HepG2 (cell line): Measurements from ENCODE around the gene PPP2R5E. TPM values are rescaled to one million over a fixed set of nuclear protein-coding genes. Genes with fewer than 3 reads are reported as not detected.

Experiments
- ATAC-seq: fragments of 200-7000 bp; cut with Tn5 transposase; 3 replicates; pipeline ENCODE4 v1.9.1; 2020; ENCODE audit warnings: mild to moderate bottlenecking, moderate library complexity
- BruUV-seq: library from RNA; stranded (reverse); fragments of 400-500 nt; replicated peaks from 2 replicates; lab custom pipeline; 2021; lab: Mats Ljungman, UMichigan
- CTCF ChIA-PET: fragments of 300-600 bp; formaldehyde crosslinking; extraction: SDS; loops from one replicate; lab custom pipeline; 2021; ENCODE audit warnings: low total read pairs, inconsistent platforms, low intra/inter-chr PET ratio; lab: Yijun Ruan, JAX
- POLR2A ChIA-PET: fragments of 350-600 bp; sonication (Branson Sonifier 250); formaldehyde crosslinking; loops from one replicate; lab custom pipeline; 2020; ENCODE audit warnings: antibody characterized with exemption, inconsistent platforms; lab: Yijun Ruan, JAX
- DNase-seq: peaks from one replicate; pipeline ENCODE4 v3.0.0-alpha.2; 2015; ENCODE audit warnings: low spot score
- FAIRE-seq: peaks from 3 replicates; lab custom pipeline; 2011; peaks lifted over from hg19 to GRCh38; lab: Jason Lieb, UNC
- H2AFZ ChIP-seq: one replicate; pipeline ENCODE4 v1.6.1; 2011; ENCODE audit warnings: low read length, inconsistent platforms
- H3K27ac ChIP-seq: fragments of 300-600 bp; 3 replicates; pipeline ENCODE4 v1.8.0; 2011; ENCODE audit warnings: mixed run types, mild to moderate bottlenecking, mixed read lengths, low read length, inconsistent platforms; ENCODE audit not compliant: insufficient read depth; ENCODE audit errors: extremely low read length
- H3K27me3 ChIP-seq, 2 experiments: fragments of 200-600 bp in 1 of 2; 2 replicates in 1 of 2; 3 replicates in 1 of 2; pipeline versions ENCODE4 v1.6.0 to v1.8.0; 2011; ENCODE audit warnings: low read length in 2 of 2, mild to moderate bottlenecking in 2 of 2, moderate library complexity in 2 of 2, inconsistent platforms in 1 of 2; ENCODE audit not compliant: insufficient read depth in 2 of 2, control insufficient read depth in 1 of 2
- H3K36me3 ChIP-seq, 2 experiments: fragments of 200-600 bp in 1 of 2; replicated peaks in 1 of 2; 2 replicates in 1 of 2; 3 replicates in 1 of 2; pipeline versions ENCODE4 v1.5.1 to v1.8.0; 2011; ENCODE audit warnings: low read length in 2 of 2, inconsistent platforms in 1 of 2; ENCODE audit not compliant: insufficient read depth in 2 of 2, control insufficient read depth in 1 of 2
- H3K4me1 ChIP-seq: 2 replicates; pipeline ENCODE4 v1.5.1; 2012; ENCODE audit warnings: low read length, inconsistent platforms; ENCODE audit not compliant: insufficient read depth
- H3K4me2 ChIP-seq: 2 replicates; pipeline ENCODE4 v1.6.0; 2011; ENCODE audit warnings: low read depth, low read length, inconsistent platforms
- H3K4me3 ChIP-seq, 3 experiments: fragments of 200-600 bp in 1 of 3; sonication (generic), shearing (Covaris generic) in 1 of 3; replicated peaks in 1 of 3; 2 replicates each; pipeline ENCODE4 v1.5.1; 2011 to 2016; ENCODE audit warnings: low read length in 3 of 3, inconsistent platforms in 2 of 3, low read depth in 2 of 3, mild to moderate bottlenecking in 2 of 3, control low read depth in 1 of 3, mixed read lengths in 1 of 3; ENCODE audit not compliant: insufficient read depth in 1 of 3
- H3K79me2 ChIP-seq: one replicate; pipeline ENCODE4 v1.6.1; 2011; ENCODE audit warnings: low read length, inconsistent platforms; ENCODE audit not compliant: insufficient read depth
- H3K9ac ChIP-seq: 2 replicates; pipeline ENCODE4 v1.6.0; 2011; ENCODE audit warnings: mild to moderate bottlenecking, low read depth, low read length, inconsistent platforms; ENCODE audit not compliant: insufficient read depth
- H3K9me3 ChIP-seq: 2 replicates; pipeline ENCODE4 v1.5.1; 2012; ENCODE audit warnings: mild to moderate bottlenecking, low read length
- H4K20me1 ChIP-seq: 2 replicates; pipeline ENCODE4 v1.6.0; 2011; ENCODE audit warnings: inconsistent platforms, mild to moderate bottlenecking, low read length, moderate library complexity; ENCODE audit not compliant: insufficient read depth
- ARNT ChIP-seq: fragments of 450-650 bp; IDR thresholded peaks from 2 replicates; pipeline ENCODE4 v1.6.1; 2017
- DPF2 ChIP-seq: sonication (generic); formaldehyde crosslinking; IDR thresholded peaks from 2 replicates; pipeline ENCODE4 v1.4.0; 2020; ENCODE audit warnings: mild to moderate bottlenecking, low read depth, missing genetic modification reagents, borderline replicate concordance
- GPN1 ChIP-seq: sonication (generic); formaldehyde crosslinking; IDR thresholded peaks from 2 replicates; pipeline ENCODE4 v1.5.1; 2020; ENCODE audit warnings: missing genetic modification reagents, borderline replicate concordance
- GRHL1 ChIP-seq: sonication (generic); formaldehyde crosslinking; conservative IDR thresholded peaks from 2 replicates; pipeline ENCODE4 v1.8.0; 2022; ENCODE audit warnings: missing genetic modification reagents
- MAX ChIP-seq: IDR thresholded peaks from 2 replicates; pipeline ENCODE4 v1.6.1; 2012; ENCODE audit warnings: inconsistent platforms
- PHB2 ChIP-seq: fragments of 450-650 bp; IDR thresholded peaks from 2 replicates; pipeline ENCODE4 v1.6.1; 2018; ENCODE audit not compliant: partially characterized antibody
- POLR2A ChIP-seq, 2 experiments: IDR thresholded peaks; 2 replicates each; pipeline ENCODE4 v1.6.1; 2011; ENCODE audit warnings: low read depth in 2 of 2, low read length in 2 of 2, mild to moderate bottlenecking in 1 of 2, moderate library complexity in 1 of 2; ENCODE audit not compliant: insufficient read depth in 1 of 2
- SOX5 ChIP-seq: IDR thresholded peaks from 2 replicates; pipeline ENCODE4 v1.6.1; 2016; ENCODE audit warnings: borderline replicate concordance
- TBX2 ChIP-seq: sonication (generic); formaldehyde crosslinking; IDR thresholded peaks from 2 replicates; pipeline ENCODE4 v1.5.0; 2020; ENCODE audit warnings: missing genetic modification reagents, mild to moderate bottlenecking, borderline replicate concordance
- USF2 ChIP-seq, 2 experiments: sonication (generic) in 1 of 2; formaldehyde crosslinking in 1 of 2; IDR thresholded peaks; 2 replicates each; pipeline versions ENCODE4 v1.5.1 to v1.6.1; 2011 to 2020; ENCODE audit warnings: borderline replicate concordance in 1 of 2, low read depth in 1 of 2, low read length in 1 of 2, mild to moderate bottlenecking in 1 of 2, missing genetic modification reagents in 1 of 2, moderate library complexity in 1 of 2
- ZNF367 ChIP-seq: sonication (generic); formaldehyde crosslinking; IDR thresholded peaks from 2 replicates; pipeline ENCODE4 v1.4.0; 2020; ENCODE audit warnings: missing genetic modification reagents, borderline replicate concordance
- ZNF446 ChIP-seq: sonication (generic); formaldehyde crosslinking; IDR thresholded peaks from 2 replicates; pipeline ENCODE4 v1.5.0; 2020; ENCODE audit warnings: mild to moderate bottlenecking, missing genetic modification reagents
- ZNF451 ChIP-seq: sonication (generic); formaldehyde crosslinking; IDR thresholded peaks from 2 replicates; pipeline ENCODE4 v1.5.0; 2020; ENCODE audit warnings: mild to moderate bottlenecking, missing genetic modification reagents
- ZNF609 ChIP-seq: sonication (generic); formaldehyde crosslinking; IDR thresholded peaks from 2 replicates; pipeline ENCODE4 v1.4.0; 2020; ENCODE audit warnings: mild to moderate bottlenecking, missing genetic modification reagents, borderline replicate concordance
- ZUFSP ChIP-seq: sonication (generic); formaldehyde crosslinking; IDR thresholded peaks from 2 replicates; pipeline ENCODE4 v1.9.0; 2021; ENCODE audit warnings: missing genetic modification reagents, mild to moderate bottlenecking, borderline replicate concordance
- WGBS: methylation state at CpG from one replicate; pipeline ENCODE4 v1.1.6; 2017; ENCODE audit warnings: low lambda C conversion rate; 5-methylcytosine and 5-hydroxymethylcytosine counted together
- in situ Hi-C: cut with HindIII; loops from 2 replicates; pipeline ENCODE4 v1.10.0; 2017; ENCODE audit warnings: low pct_unique_long_range_greater_than_20kb; ENCODE audit not compliant: extremely low pct_ligation_motif_present
- intact Hi-C: fragments of 100-400 bp; cut with micrococcal nuclease; formaldehyde crosslinking; loops from one replicate; pipeline ENCODE4 v1.10.0; 2022; ENCODE audit not compliant: unreplicated experiment
- polyA plus RNA-seq, 8 experiments: library from polyadenylated mRNA; depleted of rRNA in 3 of 8; stranded (reverse) in 7 of 8; unstranded in 1 of 8; fragments of >200 nt; fragmentation: Illumina TruSeq in 4 of 8; extraction: Trizol in 4 of 8; gene quantifications; 2 replicates each; pipeline versions ENCODE4 v1.2.1 to v1.2.3, GENCODE V29; 2011 to 2016; ENCODE audit warnings: low read depth in 4 of 8, missing spikeins in 1 of 8, mixed read lengths in 1 of 8; ENCODE audit not compliant: insufficient read depth in 1 of 8
- total RNA-seq, 5 experiments: library from RNA; depleted of rRNA; stranded (reverse); fragments of >200 nt; fragmentation: Illumina TruSeq; extraction: Trizol; gene quantifications; 2 replicates each; pipeline ENCODE4 v1.2.3, GENCODE V29; 2016; ENCODE audit warnings: low read depth in 1 of 5

The PPP2R5E gene
- total and polyA plus RNA-seq, 2 of the 13 experiments (the other 11 are each of a cell fraction or from before 2014, with no cell fraction given), result 8.9 to 11.0 TPM

GRCh38 chr14:63344336-63344735, 198.8 kb downstream of the PPP2R5E start:
- FAIRE-seq (no peak), DNase-seq (no peak), ATAC-seq (no peak)
- Histone ChIP-seq H3K27ac (no peak overlapping the region), H3K4me2 (no peak overlapping the region), H3K9me3 (no peaks in the 10 kb centered on the region), H3K4me3 (no peak overlapping the region), H3K27me3 (peaks cover 0 to 5% of the 10 kb centered on the region in 2 experiments; a peak in 1 of 5 replicates), H3K4me1 (no peaks in the 10 kb centered on the region), H3K9ac (no peak overlapping the region), H3K36me3 (no peaks in the 10 kb centered on the region), H4K20me1 (no peaks in the 10 kb centered on the region), H3K79me2 (no peaks in the 10 kb centered on the region), H2AFZ (no peak overlapping the region)
- BruUV-seq, result no TSS peak
- ChIA-PET POLR2A (no interaction called here), CTCF (no interaction called here)
- intact Hi-C loops, result no loop called here
- in situ Hi-C loops, result no loop called here
- WGBS, result 10% methylated on average over 4 of the region's 4 CpGs
- TF ChIP-seq ZUFSP (CRISPR knock-in tag), result no peak
- TF ChIP-seq ZNF446 (CRISPR knock-in tag), result no peak
- TF ChIP-seq GPN1, result no peak
- no peak for TF ChIP-seq DPF2 (CRISPR knock-in tag)
- TF ChIP-seq MAX, result no peak
- TF ChIP-seq SOX5 (CRISPR knock-in tag), result no peak
- TF ChIP-seq ZNF367, result no peak
- no peak for TF ChIP-seq GRHL1 (CRISPR knock-in tag)
- no peak for TF ChIP-seq PHB2
- no peak for TF ChIP-seq POLR2A (IDR thresholded peaks at IDR 0.05; ENCODE audit: insufficient read depth in 1 of 2, low read depth in 2 of 2, low read length in 2 of 2)
- TF ChIP-seq TBX2 (CRISPR knock-in tag), result no peak
- TF ChIP-seq ZNF609 (CRISPR knock-in tag), result no peak
- no peak for TF ChIP-seq ZNF451 (CRISPR knock-in tag)
- TF ChIP-seq ARNT, result no peak
- TF ChIP-seq USF2 (IDR thresholded peaks at IDR 0.05; ENCODE audit: low read depth, low read length), result no peak
- TF ChIP-seq USF2 (CRISPR knock-in tag; IDR thresholded peaks at IDR 0.05; ENCODE audit: borderline replicate concordance), result no peak
